Effector memory CD8-positive, alpha-beta T cell (primary cell): ENCODE data around the gene FBXL17.

Experiments used
- ATAC-seq: fragments of 150-1000 bp; cut with Tn5 transposase; replicated peaks from 2 replicates; pipeline ENCODE4 v1.10.0; 2021; ENCODE audit warnings: mild to moderate bottlenecking, moderate library complexity
- DNase-seq, 3 experiments: peaks; one replicate each; pipeline ENCODE4 v3.0.0; 2021
- H3K27ac Mint-ChIP-seq, 2 donors: one replicate each; pipeline ENCODE4 v1.8.0; 2022; ENCODE audit warnings: mild to moderate bottlenecking in 2 of 2, mixed read lengths in 2 of 2, moderate library complexity in 2 of 2
- H3K27me3 Mint-ChIP-seq, 2 donors: one replicate each; pipeline ENCODE4 v1.8.0; 2022; ENCODE audit warnings: mixed read lengths in 2 of 2
- H3K36me3 Mint-ChIP-seq: one replicate; pipeline ENCODE4 v1.8.0; 2022; ENCODE audit warnings: mild to moderate bottlenecking, moderate library complexity, mixed read lengths; ENCODE audit not compliant: insufficient read depth
- H3K4me1 Mint-ChIP-seq, 2 donors: one replicate each; pipeline ENCODE4 v1.8.0; 2022; ENCODE audit warnings: low read depth in 2 of 2, mixed read lengths in 2 of 2
- H3K4me3 Mint-ChIP-seq, 2 donors: one replicate each; pipeline ENCODE4 v1.8.0; 2022; ENCODE audit warnings: mild to moderate bottlenecking in 2 of 2, mixed read lengths in 2 of 2, moderate library complexity in 2 of 2
- H3K9me3 Mint-ChIP-seq, 2 donors: one replicate each; pipeline ENCODE4 v1.8.0; 2022; ENCODE audit warnings: mixed read lengths in 2 of 2

The FBXL17 gene

DNA sequence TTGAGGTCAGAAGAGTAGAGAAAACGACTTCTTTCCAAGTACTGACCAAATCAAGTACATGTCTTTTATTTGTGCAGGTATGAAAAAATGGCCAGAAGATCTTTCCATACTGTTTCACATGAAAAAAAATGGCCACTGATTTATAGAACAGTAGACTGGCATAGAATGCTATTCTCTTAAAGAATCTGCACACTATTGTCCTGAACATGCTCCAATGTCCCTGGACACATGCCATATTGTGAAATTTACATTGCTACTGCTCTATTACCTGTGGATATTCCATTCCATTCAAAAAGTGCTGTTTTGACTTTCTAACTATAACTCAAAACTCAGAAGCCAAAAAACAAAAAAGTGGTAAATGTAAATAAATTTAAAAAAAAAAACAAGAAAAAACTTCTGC, 60.6 kb downstream of the FBXL17 start:
- Mint-ChIP-seq H3K4me3 (no peak overlapping the region), H3K9me3 (no peaks in the 10 kb centered on the region), H3K4me1 (peaks cover 3 to 22% of the 10 kb centered on the region in 2 donors), H3K27ac (no peak overlapping the region), H3K36me3 (no peaks in the 10 kb centered on the region), H3K27me3 (no peaks in the 10 kb centered on the region)
- DNase-seq (no peak), ATAC-seq (no peak)

DNA sequence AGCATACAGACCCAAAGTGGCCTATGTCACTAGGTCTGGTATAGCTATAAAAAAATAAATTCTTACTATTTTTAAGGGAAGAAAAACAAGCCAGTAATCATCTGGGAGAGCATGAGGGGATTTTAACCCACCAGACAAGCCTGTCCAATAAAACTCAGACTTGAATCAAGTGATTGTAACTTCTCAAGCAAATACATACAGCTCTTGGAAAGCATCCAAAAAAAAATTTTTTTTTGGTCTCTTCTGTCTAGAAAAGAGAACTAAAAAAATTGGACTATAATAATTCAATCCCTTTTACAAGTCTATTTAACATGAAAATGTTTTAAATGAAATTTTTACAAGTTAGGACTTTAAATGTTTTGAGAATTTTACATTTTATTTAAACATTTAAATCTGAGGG, 61.7 kb downstream of the FBXL17 start:
- no peaks in the 10 kb centered on the region for H3K9me3 Mint-ChIP-seq
- H3K36me3 Mint-ChIP-seq, result no peaks in the 10 kb centered on the region
- H3K4me3 Mint-ChIP-seq, result no peak overlapping the region
- peaks cover 3 to 12% of the 10 kb centered on the region in 2 donors for H3K4me1 Mint-ChIP-seq
- ATAC-seq (no peak), DNase-seq (no peak)
- H3K27ac Mint-ChIP-seq, result no peak overlapping the region
- H3K27me3 Mint-ChIP-seq, result no peaks in the 10 kb centered on the region

DNA sequence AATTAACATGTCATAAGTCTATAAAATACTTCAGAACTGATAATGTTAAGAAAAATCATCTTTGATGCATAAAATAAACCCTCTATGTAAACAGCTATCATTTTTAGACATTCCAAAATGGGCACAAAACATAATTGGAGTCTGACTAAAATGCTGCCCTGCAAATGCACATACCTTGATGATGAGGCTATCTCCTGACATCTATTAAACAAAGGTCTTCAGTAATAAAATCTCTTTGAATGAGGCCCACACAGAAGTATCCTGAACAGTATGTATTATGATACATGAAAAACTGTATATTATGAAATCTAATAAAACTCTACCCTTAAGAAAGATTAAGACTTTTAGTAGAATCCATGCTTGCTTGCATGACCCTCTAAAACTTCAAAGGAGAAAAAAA, 66.1 kb downstream of the FBXL17 start:
- no peaks in the 10 kb centered on the region for H3K27me3 Mint-ChIP-seq
- DNase-seq (no peak), ATAC-seq (no peak)
- H3K9me3 Mint-ChIP-seq, result no peaks in the 10 kb centered on the region
- no peak overlapping the region for H3K27ac Mint-ChIP-seq
- no peaks in the 10 kb centered on the region for H3K36me3 Mint-ChIP-seq
- no peak overlapping the region for H3K4me3 Mint-ChIP-seq
- H3K4me1 Mint-ChIP-seq, result no peaks in the 10 kb centered on the region

DNA sequence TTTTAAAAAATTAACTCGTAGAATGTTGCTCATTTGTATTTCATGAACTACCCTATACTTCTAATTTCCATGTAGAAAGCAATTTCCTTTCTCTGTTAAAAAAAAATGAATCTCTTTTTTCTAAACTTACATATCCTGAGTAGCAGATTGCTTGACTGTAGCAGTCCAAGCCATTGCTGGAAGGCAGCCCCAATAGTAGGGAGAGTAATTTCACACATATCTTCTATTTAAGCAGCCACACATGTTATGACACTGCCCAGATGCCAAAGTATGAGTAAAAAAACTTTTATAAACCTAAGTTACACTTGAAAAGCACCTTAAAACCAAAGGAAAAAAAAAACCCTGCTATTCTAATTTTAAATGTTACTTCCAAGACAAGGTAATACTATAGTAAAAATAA, 69.6 kb downstream of the FBXL17 start:
- Mint-ChIP-seq H3K4me1 (peaks cover 0 to 3% of the 10 kb centered on the region in 2 donors), H3K4me3 (no peak overlapping the region), H3K27ac (no peak overlapping the region), H3K9me3 (no peaks in the 10 kb centered on the region), H3K27me3 (no peaks in the 10 kb centered on the region), H3K36me3 (no peaks in the 10 kb centered on the region)
- DNase-seq (no peak), ATAC-seq (no peak)

DNA sequence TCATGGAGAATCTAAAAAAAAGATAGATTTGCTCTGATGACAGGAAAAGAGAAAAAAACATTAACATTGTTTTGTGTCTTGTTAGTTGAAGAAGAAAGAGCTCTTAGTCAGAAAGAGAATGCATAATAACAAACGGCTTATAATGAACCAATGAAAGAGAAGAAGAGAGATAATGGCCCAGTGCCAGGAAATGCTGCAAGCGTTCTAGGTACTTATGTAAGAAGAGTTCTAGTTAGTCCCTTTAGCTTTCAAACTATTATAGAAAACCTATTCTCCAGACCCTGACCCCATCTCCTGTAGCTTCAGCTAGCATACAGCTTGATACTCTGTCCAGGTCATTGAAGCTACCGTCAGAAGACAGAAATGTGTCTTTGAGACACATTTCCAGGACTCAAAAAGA, 70.2 kb downstream of the FBXL17 start:
- H3K4me3 Mint-ChIP-seq, result no peak overlapping the region
- peaks cover 0 to 6% of the 10 kb centered on the region in 2 donors for H3K4me1 Mint-ChIP-seq
- ATAC-seq, result no peak
- H3K27ac Mint-ChIP-seq, result no peak overlapping the region
- H3K36me3 Mint-ChIP-seq, result no peaks in the 10 kb centered on the region
- DNase-seq, result no peak
- H3K27me3 Mint-ChIP-seq, result no peaks in the 10 kb centered on the region
- H3K9me3 Mint-ChIP-seq, result no peaks in the 10 kb centered on the region

DNA sequence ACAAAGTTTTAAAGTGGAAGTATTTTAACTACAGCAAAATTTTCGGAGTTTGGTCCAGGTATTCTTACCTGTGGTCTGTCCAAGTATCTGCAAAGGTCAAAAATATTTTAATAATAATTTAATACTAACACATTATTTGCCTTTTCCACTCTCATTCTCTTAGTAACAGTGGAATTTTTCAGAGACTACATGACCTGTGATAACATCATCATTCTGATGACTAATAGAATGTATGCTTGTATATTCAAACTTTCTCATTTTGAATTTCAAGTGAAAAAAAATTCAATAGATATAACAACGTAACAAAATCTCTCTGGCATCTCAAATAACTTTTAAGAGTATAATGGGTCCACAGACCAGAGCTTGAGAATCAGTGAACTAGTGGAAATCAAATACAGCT, 78.3 kb downstream of the FBXL17 start:
- no peak overlapping the region for H3K27ac Mint-ChIP-seq
- no peaks in the 10 kb centered on the region for H3K36me3 Mint-ChIP-seq
- no peak overlapping the region for H3K4me3 Mint-ChIP-seq
- no peak for ATAC-seq
- no peaks in the 10 kb centered on the region for H3K27me3 Mint-ChIP-seq
- no peaks in the 10 kb centered on the region for H3K9me3 Mint-ChIP-seq
- peaks cover 6 to 18% of the 10 kb centered on the region in 2 donors for H3K4me1 Mint-ChIP-seq
- no peak for DNase-seq

DNA sequence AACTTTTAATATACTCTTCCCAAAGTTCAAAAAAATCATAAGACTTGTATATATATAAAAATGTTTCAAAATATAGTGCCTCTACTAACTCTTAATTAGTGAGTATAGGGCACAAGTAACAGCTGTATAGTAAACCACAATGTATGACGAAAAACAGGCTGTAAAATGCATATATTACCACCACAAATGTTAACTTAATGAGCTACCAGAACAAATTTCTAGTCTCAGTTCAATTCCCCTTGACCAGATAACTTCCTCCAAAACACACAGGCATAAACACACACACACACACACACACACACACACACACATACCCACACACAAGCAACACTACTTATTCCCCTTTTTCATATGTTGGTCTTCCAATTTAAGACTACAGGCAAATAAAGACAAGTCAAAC, 78.8 kb downstream of the FBXL17 start:
- Mint-ChIP-seq H3K27ac (no peak overlapping the region), H3K4me3 (no peak overlapping the region), H3K27me3 (no peaks in the 10 kb centered on the region), H3K9me3 (no peaks in the 10 kb centered on the region), H3K36me3 (no peaks in the 10 kb centered on the region), H3K4me1 (peaks cover 6 to 20% of the 10 kb centered on the region in 2 donors)
- DNase-seq (no peak), ATAC-seq (no peak)

DNA sequence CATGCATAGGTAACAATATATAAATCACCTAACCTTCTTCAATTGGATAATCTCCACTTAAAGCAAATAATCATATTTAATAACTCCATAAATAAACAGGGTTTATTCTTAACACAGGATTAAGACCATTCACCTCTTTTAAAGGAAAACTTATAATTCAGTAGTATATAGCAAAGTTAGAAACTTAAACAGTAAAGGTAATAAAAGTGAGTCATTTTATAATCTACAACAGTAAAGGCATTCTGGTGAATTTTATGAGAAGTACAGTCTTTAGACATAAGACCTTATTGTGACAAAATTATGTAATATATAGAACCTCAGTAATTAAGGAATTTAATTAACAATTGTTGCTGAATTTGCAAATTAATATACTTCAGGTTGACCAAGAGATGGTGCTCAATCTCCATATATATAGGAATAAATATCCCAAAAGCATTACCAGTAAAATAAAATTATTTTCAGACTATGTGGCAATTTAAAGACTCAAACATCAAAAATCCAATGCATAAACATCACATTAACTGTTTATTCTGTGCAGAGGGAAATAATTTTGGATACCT, 84.8 kb downstream of the FBXL17 start:
- H3K4me3 Mint-ChIP-seq, result no peak overlapping the region
- no peaks in the 10 kb centered on the region for H3K36me3 Mint-ChIP-seq
- DNase-seq (no peak), ATAC-seq (no peak)
- no peaks in the 10 kb centered on the region for H3K27me3 Mint-ChIP-seq
- no peak overlapping the region for H3K27ac Mint-ChIP-seq
- H3K9me3 Mint-ChIP-seq, result no peaks in the 10 kb centered on the region
- peaks cover 2 to 7% of the 10 kb centered on the region in 2 donors for H3K4me1 Mint-ChIP-seq

DNA sequence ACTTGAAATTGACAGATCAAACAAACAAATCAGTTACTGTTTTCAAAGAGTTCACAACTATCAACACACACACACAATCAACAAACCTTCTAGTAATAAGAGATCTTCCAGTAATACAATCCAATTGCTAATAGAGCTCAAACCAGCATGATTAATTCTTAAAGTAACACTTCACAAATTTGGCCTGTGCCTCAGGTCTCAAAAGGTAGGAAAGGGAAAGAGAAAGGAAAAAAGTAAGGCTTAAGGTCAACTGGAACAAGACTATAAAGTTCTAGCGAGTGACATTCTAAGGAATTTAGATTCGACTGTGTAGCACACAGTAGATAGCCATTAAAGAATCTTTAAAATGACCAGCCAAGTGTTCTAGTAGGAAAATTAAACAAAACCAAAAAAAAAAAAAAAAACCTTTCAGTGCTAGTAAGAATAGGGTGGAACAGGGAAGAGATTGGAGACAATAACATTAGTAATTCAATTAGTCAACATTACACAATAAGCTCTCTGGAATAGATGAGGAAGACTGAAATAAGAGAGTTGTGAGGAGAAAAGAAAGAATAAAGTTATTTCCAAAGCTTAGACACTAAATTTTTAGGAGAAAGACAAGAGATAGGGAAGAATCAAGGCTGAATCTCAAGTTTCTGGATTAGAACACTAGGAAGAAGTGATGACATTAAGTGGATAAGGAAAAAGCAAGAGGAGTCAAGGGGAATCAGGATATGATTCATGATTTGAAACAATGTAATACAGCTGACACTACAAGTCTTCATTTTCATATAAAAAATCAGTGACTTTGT, 86.1 kb downstream of the FBXL17 start:
- no peak for DNase-seq
- no peaks in the 10 kb centered on the region for H3K27me3 Mint-ChIP-seq
- H3K4me3 Mint-ChIP-seq, result no peak overlapping the region
- no peak for ATAC-seq
- no peaks in the 10 kb centered on the region for H3K36me3 Mint-ChIP-seq
- H3K4me1 Mint-ChIP-seq, result peaks cover 2 to 3% of the 10 kb centered on the region in 2 donors
- H3K9me3 Mint-ChIP-seq, result no peaks in the 10 kb centered on the region
- H3K27ac Mint-ChIP-seq, result no peak overlapping the region

DNA sequence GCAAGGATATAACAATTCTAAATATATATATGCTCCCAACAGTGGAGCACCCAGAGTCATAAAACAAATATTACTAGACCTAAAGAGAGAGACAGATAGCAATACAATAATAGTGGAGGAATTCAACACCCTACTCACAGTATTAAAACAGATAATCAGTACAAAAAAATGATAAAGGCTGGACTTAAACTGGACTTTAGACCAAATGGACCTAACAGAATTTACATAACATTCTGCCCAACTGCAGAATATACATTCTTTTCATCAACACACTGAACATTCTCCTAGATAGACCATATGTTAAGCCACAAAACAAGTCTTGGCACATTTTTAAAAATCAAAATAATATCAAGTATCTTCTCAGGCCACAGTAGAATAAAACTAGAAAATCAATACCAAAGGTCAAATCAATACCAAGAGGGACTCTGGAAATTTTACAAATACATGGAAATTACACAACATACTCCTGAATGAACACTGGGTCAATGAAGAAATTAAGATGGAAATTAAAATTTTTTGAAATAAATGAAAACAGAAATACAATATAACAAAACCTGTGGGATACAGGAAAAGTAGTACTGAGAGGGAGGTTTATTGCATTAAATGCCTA, 100.8 kb downstream of the FBXL17 start:
- no peak overlapping the region for H3K27ac Mint-ChIP-seq
- peaks cover 0 to 5% of the 10 kb centered on the region in 2 donors for H3K9me3 Mint-ChIP-seq
- H3K4me1 Mint-ChIP-seq, result peaks cover 20 to 39% of the 10 kb centered on the region in 2 donors
- no peaks in the 10 kb centered on the region for H3K36me3 Mint-ChIP-seq
- H3K4me3 Mint-ChIP-seq, result no peak overlapping the region
- H3K27me3 Mint-ChIP-seq, result no peaks in the 10 kb centered on the region
- no peak for ATAC-seq
- no peak for DNase-seq

DNA sequence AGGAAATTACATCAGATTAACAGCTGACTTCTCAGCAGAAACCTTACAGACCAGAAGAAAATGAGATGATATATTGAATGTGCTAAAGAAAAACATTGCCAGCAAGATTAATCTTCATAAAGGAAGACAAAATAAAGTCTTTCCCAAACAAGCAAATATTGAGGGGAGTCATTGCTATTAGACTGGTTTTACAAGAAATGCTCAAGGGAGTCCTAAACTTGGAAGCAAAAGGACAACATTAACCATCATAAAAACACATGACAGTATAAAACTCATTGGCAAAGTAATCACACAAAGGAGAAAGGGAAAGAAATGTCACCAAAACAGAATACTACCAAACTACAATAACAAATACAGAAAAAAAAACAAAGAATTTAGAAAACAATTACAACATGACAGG, 101.7 kb downstream of the FBXL17 start:
- peaks cover 0 to 5% of the 10 kb centered on the region in 2 donors for H3K9me3 Mint-ChIP-seq
- H3K27me3 Mint-ChIP-seq, result no peaks in the 10 kb centered on the region
- ATAC-seq, result no peak
- H3K27ac Mint-ChIP-seq, result no peak overlapping the region
- H3K4me1 Mint-ChIP-seq, result peaks cover 20 to 36% of the 10 kb centered on the region in 2 donors
- no peaks in the 10 kb centered on the region for H3K36me3 Mint-ChIP-seq
- no peak for DNase-seq
- H3K4me3 Mint-ChIP-seq, result no peak overlapping the region

DNA sequence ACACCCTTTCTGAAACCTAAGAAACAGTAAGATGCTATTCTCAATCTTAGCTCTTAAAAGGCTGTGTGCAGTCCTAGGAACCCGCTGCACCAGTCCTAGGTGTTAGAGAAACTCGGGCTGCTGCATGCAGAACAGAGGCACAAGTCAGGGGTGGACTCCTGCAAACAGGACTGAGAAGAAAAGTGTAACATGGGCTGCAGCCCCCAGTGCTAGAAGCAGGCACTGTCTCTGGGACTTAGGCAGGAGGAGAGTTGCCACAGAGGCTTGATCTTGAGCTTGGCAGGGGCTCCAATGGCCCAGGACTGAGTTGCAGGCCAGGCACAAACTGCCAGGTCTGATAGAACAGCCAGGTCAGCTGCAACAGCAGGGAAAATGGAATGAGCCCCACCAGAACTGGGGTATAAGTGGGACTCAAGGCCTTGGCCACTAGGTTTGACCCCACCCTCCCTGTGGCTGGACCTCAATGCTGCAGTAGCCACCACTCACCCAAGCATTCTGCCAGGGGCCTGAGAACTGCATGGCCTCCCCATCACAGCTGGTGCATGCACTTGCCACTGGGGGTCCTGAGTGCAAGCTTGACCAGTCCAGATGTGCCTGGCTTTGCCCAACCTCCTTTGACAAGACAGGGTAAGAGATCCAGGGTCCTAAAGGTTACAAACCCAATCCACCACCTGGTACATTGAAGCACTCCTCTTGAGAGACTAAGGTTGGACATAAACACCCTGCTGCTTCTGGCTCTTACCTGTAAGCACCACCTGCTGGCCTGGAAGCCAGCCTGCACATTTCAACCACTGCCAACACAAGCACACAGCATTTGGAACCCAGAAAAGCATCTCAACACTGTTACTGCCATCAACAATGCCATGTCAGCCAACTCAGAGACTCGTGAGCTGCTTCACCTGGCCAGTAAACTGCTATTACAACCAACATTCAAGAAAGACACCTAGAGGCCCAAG, 103.3 kb downstream of the FBXL17 start:
- peaks cover 20 to 33% of the 10 kb centered on the region in 2 donors for H3K4me1 Mint-ChIP-seq
- H3K36me3 Mint-ChIP-seq, result no peaks in the 10 kb centered on the region
- no peaks in the 10 kb centered on the region for H3K27me3 Mint-ChIP-seq
- H3K4me3 Mint-ChIP-seq, result no peak overlapping the region
- H3K9me3 Mint-ChIP-seq, result peaks cover 0 to 3% of the 10 kb centered on the region in 2 donors
- DNase-seq, result no peak
- peak overlapping the region in 1 of 2 donors; percentile 25 for H3K27ac Mint-ChIP-seq
- no peak for ATAC-seq
